ENCODE measurements around the gene ACTL10.

The ACTL10 gene

DNA sequence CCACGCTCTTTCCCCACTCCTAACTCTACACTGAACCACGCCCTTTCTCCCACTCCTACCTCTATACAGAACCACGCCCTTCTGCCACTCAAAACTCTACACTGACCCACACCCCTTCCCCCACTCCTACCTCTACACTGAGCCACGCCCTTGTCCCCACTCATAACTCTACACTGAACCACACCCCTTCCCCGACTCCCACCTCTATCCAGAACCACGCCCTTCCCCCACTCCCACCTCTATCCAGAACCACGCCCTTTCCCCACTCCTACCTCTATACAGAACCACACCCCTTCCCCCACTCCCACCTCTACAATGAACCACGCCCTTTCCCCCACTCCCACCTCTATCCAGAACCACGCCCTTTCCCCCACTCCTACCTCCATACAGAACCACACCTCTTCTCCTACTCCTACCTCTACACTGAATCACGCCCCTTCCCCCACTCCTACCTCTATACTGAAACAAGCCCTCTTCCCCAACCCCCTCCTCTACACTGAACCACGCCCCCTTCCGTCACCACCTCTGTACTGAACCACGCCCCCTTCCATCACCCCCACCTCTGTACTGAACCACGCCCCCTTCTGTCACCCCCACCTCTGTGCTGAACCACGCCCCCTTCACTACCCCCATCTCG is 43.3 kb downstream of the ACTL10 start:
- FAIRE-seq (no peak), DNase-seq (ENCODE audit: insufficient read length, low spot score) (no peak)
- TF ChIP-seq, protein P1, sequence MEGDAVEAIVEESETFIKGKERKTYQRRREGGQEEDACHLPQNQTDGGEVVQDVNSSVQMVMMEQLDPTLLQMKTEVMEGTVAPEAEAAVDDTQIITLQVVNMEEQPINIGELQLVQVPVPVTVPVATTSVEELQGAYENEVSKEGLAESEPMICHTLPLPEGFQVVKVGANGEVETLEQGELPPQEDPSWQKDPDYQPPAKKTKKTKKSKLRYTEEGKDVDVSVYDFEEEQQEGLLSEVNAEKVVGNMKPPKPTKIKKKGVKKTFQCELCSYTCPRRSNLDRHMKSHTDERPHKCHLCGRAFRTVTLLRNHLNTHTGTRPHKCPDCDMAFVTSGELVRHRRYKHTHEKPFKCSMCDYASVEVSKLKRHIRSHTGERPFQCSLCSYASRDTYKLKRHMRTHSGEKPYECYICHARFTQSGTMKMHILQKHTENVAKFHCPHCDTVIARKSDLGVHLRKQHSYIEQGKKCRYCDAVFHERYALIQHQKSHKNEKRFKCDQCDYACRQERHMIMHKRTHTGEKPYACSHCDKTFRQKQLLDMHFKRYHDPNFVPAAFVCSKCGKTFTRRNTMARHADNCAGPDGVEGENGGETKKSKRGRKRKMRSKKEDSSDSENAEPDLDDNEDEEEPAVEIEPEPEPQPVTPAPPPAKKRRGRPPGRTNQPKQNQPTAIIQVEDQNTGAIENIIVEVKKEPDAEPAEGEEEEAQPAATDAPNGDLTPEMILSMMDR (IDR thresholded peaks at IDR 0.05; ENCODE audit: insufficient read depth, missing control alignments) = no peak

GRCh38 chr20:33710681-33711445 is 44.1 kb downstream of the ACTL10 start:
- TF ChIP-seq, protein P1 (IDR thresholded peaks at IDR 0.05; ENCODE audit: insufficient read depth, missing control alignments) = no peak
- FAIRE-seq (no peak), DNase-seq (ENCODE audit: insufficient read length, low spot score) (no peak)

DNA sequence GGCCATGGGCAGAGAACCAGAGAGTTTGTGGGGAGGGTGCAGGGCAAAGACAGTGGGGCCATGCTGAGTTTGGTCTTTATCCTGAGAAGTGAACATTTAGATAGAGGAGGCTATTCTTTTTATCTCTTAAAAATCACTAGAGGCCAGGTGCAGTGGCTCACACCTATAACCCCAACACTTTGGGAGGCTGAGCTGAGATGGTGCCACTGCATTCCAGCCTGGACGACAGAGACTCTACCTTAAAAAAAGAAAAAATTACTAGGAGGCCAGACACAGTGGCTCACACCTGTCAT is 44.6 kb downstream of the ACTL10 start:
- DNase-seq (ENCODE audit: insufficient read length, low spot score) = no peak
- no peak for FAIRE-seq
- TF ChIP-seq, protein P1 (IDR thresholded peaks at IDR 0.05; ENCODE audit: insufficient read depth, missing control alignments) = no peak

DNA sequence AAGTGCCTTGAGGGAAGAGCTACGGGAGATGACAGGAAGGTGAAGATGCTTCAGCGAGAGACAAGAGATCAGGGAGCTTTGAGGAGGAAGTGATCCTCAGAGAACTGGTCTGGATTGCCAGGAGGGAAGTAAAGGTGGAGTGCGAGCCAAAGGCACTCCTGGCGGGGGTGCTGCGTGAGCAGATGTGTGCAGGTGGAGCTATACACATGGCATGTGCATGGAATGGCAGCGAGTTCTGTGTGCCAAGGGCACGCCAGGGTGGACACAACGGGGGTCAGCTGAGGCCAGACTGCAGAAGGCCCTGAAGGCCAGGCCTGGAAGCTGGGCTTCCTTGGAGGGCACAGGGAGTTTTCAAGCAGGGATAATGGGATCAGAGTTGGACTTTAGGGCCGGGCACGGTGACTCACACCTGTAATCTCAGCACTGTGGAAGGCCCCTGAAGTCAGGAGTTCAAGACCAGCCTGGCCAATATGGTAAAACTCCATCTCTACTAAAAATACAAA is 47.2 kb downstream of the ACTL10 start:
- no peak for FAIRE-seq
- TF ChIP-seq, protein P1 (IDR thresholded peaks at IDR 0.05; ENCODE audit: insufficient read depth, missing control alignments) = no peak
- no peak for DNase-seq (ENCODE audit: insufficient read length, low spot score)

DNA sequence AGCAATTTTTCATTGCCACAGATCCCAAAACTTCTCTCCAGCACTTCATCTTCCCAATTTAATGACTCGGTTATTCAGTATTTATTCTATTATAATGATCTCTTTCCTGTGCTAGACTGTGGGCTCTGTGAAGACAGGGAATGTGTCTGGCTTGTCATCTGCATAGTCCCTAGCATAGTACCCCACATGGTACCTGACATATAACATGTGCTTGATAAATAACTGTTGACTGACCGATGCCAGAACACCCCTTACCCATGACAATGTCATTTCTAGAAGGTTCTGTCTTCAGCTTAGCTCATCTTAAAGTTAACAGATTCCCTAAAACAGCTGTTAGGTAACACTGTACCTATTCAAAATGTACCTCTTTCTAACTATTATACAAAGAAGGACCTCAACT is 49.8 kb downstream of the ACTL10 start:
- TF ChIP-seq, protein P1 (IDR thresholded peaks at IDR 0.05; ENCODE audit: insufficient read depth, missing control alignments) = no peak
- DNase-seq (ENCODE audit: insufficient read length, low spot score) (no peak), FAIRE-seq (no peak)

Measured in D721Med (cell line).